Fibroblast of peridontal ligament (primary cell): ENCODE data around the gene TRPV5.

Source experiments
- DNase-seq: peaks from one replicate; pipeline ENCODE4 v3.0.0-alpha.2; 2010; ENCODE audit errors: extremely low read depth

TRPV5 gene

DNA sequence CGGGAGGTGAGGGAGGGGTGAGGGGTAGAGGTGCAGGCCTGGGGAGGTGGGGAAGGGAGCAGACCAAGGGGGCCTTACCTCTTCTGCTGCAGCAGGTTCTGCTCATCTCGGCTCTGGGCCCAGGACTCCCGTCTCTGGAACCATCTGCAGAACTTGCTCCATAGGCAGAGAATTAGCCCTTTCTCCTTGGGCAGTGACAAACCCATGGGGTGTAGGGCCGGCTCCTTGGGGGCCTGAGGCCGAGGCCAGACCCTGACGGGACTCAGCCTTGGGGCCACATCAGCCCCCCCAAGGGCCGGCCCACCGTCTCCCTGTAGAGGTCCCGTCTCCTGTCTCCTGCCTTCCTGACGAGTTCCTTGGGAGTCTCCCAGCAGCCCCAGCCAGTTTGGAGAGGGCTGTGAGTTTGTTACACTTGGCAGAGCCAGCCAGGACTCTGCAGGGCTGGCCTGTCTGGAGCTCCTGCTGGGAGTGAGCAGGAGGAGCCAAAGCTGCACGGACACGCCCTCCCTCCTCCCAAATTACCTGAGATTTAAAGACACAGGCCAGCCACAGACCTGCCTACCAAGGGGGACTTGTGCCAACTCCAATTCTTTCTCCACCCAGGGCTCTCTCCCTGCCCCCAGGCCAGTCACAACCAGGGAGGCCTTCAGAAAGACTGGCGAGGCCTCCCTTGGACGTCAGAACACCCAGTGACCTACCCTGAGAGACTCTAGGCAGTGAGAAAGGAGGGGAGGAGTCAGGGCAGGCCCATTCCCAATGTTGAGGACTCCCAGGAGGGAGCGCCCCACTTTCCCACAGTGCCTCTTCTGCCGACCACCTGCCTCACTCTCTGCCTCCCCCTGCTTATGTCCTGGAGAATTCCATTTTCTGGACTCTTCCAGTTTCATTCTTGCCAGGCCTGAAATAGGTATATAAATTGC, 48.0 kb downstream of the TRPV5 start, which contains the start of gene TRPV6:
TSS of gene TRPV6 (minus strand) at position 435 of the 920 bp plus-strand sequence.
- DNase-seq, result no peak

GRCh38 chr7:142884286-142884640, 49.3 kb downstream of the TRPV5 start:
- DNase-seq, result no peak

DNA sequence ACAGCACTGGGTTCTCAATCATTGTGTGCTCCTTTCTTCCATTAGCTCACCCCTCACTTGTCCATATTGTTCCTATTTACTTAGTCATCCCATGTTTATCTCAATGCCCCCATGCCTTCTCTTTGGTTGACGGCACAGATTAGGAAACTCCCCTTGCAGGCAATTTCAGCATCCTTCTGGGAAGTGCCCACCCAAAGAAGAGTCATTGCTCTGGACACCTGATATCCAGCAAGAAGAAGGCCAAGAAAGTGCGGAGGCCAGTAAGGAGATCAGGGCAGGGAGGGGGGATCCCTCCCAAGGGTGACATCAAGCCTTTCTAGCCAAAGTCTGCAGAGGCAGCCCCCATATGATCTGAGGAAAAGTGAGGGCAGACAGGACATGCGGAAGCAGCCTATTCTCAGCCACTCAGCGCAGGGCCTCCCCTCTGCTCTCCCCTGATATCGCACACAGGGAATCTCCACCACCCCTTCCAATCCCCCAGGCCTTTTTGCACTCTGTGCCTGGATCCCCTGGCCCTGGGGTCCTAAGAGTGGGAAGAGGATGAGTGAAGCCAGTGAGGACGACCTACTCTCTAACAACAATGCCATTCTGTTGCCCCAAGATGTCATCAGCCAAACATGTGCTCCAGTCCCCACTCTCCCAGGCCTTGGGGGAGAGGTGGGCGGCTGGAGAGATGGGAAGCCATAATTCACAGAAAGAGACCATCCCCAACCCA, 49.8 kb downstream of the TRPV5 start:
- DNase-seq, result no peak

DNA sequence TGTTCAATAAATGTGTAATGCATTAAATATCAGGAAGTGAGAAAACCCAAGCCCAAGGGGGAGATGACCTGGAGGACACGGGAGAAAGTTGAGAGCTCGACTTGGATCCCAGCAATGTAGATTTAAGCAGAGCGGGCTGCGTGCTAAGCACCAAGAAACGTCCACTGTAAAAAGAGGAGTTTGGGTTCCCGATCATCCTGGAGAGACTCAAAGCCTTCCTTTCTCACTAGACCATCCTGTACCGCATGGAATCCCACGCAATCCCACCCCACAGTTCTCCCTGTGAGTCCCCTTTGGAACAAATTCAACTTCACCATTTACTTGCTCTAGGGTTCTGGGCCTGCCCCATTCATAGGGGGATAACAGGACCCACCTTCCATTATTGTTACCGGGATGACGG, 50.4 kb downstream of the TRPV5 start:
- DNase-seq, result no peak

DNA sequence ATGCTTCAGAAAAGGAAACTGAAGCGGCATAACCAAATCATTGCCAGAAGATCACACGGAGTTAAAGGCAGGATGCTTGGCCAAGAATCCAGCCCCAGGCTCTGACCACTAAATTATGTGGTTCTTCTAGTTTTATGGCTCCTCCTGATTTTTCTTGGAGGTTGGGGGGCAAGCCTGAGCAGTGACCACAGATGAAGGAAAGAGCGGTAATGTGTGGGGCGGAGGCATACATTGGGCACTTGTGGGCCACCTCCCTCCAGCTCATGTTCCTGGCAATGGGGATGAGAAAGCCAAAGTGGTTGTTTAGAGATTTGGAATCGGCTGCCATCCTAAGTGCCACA, 51.2 kb downstream of the TRPV5 start:
- no peak for DNase-seq

- DNase-seq, result no peak
Measured at GRCh38 chr7:142881586-142882337, 51.8 kb downstream of the TRPV5 start.

- peak; percentile 21 for DNase-seq
Measured at GRCh38 chr7:142880876-142881505, 52.6 kb downstream of the TRPV5 start.

GRCh38 chr7:142879060-142879459, 54.5 kb downstream of the TRPV5 start:
- no peak for DNase-seq

DNA sequence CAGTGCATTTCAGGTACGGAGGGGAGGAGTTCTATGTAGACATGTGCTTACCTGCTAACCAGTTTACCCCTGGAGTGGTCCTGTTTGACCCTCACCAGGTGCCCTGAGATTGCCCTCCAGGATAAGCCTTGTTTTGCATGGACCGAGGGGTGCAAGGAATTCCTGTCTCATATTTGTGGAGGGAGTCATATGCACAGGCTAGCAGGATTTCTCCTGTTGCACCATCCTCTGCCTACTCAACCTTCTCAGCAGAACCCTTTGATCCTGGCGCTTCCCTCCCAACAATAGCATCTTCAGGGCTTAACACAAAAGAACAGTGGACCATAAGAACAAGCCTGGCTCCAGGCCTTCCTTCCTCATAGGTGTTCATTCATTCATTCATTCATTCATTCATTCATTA, 55.2 kb downstream of the TRPV5 start:
- DNase-seq, result no peak

GRCh38 chr7:142876991-142877910, 56.3 kb downstream of the TRPV5 start:
- DNase-seq, result no peak

DNA sequence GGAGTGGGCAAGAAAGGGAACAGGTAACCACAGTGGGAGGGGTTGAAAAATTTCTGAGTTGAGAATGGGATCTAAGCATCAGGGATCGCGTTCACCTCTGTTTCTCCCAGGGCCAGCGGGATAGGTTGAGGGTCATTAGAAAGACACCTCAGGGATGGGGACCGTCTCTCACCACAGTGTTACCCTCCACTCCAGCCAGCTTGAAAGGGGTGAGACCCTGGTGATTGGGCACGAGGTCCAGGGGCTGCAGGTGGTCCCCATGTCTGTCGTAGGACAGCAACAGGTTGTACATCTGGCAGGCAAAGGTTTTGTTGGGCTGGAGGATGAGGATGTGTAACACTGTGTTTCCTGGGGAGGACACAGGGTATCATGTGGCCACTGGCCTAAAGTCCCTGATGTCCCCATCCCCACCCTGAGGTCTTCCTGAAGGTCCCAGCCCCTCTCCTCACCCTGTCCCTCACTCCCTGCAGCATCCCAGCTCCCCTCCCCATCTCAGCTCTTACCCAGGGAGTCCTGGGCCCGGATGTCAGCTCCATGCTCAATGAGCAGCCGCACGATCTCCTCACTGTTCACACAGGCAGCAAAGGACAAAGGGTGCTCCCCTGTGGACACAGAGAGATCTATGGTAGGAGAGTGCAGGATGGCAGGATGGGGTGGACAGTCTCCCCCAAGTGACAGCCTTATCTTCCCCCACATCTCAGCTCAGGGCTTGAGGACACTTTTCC, 57.1 kb downstream of the TRPV5 start:
- no peak for DNase-seq

DNA sequence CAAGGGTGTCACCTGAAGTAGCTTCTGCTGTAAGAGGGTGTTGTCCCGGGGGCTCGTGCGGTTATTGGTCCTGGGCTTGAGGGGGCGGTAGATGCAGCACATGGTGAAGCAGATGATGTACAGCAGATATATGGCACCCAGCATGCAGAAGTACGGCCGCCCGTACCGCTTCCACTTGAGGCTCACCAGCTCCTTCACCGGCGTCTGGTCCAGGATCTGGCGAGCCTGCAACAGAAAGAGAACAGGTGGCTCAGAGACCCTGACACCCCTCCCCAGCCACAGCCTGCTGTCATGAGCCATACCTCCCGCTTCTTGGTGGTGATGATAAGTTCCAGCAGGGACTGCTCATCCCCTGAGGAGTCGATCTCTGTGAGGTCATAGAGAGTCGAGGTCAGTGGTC, 58.1 kb downstream of the TRPV5 start:
- DNase-seq, result no peak

- DNase-seq, result no peak
Measured at GRCh38 chr7:142874837-142875236, 58.7 kb downstream of the TRPV5 start.

- DNase-seq, result no peak
Measured at GRCh38 chr7:142874409-142874808, 59.1 kb downstream of the TRPV5 start.

GRCh38 chr7:142873871-142874270, 59.7 kb downstream of the TRPV5 start:
- no peak for DNase-seq

GRCh38 chr7:142873281-142873784, 60.2 kb downstream of the TRPV5 start:
- DNase-seq, result no peak

DNA sequence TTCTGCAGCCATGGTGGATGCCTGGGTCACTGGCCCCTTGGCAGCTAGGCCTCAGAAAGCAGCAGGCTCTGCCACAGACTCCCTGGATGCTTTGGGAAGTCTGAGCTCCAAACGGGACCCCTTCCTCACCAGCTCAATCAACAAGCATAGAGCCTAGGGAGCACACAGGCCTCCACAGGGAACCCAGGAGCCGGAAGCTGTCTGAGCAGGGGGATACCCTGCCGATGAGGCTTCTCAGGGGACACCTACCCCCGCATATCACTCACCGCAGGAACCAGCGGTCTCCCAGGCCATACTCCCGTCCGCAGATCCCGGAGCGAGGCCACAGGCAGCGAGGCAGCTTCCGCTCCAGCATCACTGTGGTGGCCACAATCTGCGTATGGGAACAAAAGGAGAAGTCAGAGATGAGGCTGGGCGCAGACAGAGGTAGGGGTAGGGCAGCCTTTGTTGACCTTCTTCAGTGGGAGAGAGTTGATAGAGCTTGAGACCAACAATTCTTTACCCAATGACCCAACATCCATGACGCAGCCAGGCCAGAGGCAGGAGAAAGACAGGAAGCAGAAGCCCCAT, 61.4 kb downstream of the TRPV5 start:
- DNase-seq, result no peak

DNA sequence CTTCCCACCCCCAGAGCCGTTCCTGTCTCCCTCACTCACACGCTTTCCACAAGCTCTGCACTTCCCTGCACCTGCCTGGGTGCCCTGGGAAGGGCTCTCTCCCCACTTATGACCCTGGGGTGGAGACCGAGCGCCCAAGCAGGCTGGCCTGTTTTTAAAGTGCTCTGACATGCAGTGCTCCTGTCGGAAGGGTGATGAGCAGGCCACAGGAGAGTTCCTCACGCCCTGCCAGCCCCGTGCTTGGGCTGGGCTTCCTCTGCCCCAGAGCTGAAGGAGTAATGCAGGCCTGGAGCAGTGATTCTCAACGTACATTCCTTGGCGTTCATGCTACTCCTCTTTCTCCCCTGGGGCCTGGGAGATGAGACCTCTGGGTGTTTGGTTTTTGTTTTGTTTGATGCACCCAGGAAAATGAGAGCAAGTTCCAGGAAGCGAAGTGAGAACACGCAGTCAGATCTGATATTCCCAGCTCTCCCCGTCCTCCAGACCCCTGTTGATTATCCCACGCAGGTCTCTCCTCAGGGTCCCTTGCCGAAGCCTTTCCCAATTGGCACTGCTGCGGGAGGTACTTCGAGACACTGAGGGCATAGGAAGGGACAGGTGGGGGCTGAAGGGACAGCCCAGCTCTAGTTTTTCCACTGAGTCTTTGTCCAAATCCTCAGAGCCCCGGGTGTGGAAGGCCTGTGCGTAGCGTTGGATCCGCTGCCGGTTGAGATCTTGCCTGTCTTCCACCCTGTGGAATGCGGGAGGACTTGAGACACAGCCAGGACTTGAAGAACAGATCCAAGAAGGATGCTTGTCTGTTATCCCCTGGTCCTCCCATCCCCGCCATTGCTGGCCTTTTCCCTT, 62.1 kb downstream of the TRPV5 start:
- no peak for DNase-seq
